Mesenchymal stem cell (in vitro differentiated cells and primary cell): ENCODE data around the gene GUCY2F.
A peak's percentile ranks its signal among the peaks of the same experiment; 100 is the strongest.

Experiments
- DNase-seq: peaks from one replicate; pipeline ENCODE4 v3.0.0-alpha.2; 2013
- H2AFZ ChIP-seq: one replicate; pipeline ENCODE4 v1.6.1; 2013; ENCODE audit warnings: low read depth, mild to moderate bottlenecking, control low read depth, inconsistent platforms, low read length, moderate library complexity
- H2AK5ac ChIP-seq: 2 replicates; pipeline ENCODE4 v1.6.1; 2013; ENCODE audit warnings: low read length, moderate library complexity, mild to moderate bottlenecking, inconsistent platforms; ENCODE audit not compliant: severe bottlenecking
- H2BK120ac ChIP-seq: one replicate; pipeline ENCODE4 v1.6.1; 2013; ENCODE audit warnings: low read depth, mild to moderate bottlenecking, inconsistent platforms, low read length, moderate library complexity
- H2BK12ac ChIP-seq, 2 experiments: one replicate each; pipeline ENCODE4 v1.6.1; 2013; ENCODE audit warnings: inconsistent platforms in 2 of 2, low read length in 2 of 2, mild to moderate bottlenecking in 2 of 2, moderate library complexity in 2 of 2, control low read depth in 1 of 2
- H2BK15ac ChIP-seq: one replicate; pipeline ENCODE4 v1.6.1; 2013; ENCODE audit warnings: mild to moderate bottlenecking, low read depth, inconsistent platforms; ENCODE audit not compliant: poor library complexity, severe bottlenecking
- H2BK5ac ChIP-seq: 2 replicates; pipeline ENCODE4 v1.6.1; 2013; ENCODE audit warnings: low read depth, mild to moderate bottlenecking, low read length, control low read depth, inconsistent platforms; ENCODE audit not compliant: poor library complexity, severe bottlenecking
- H3K14ac ChIP-seq, 2 experiments: one replicate each; pipeline ENCODE4 v1.6.1; 2013; ENCODE audit warnings: inconsistent platforms in 2 of 2, low read length in 2 of 2, control low read depth in 1 of 2, mild to moderate bottlenecking in 1 of 2, moderate library complexity in 1 of 2
- H3K18ac ChIP-seq, 2 experiments: one replicate each; pipeline ENCODE4 v1.6.1; 2013; ENCODE audit warnings: inconsistent platforms in 2 of 2, low read length in 2 of 2, control low read depth in 1 of 2, low read depth in 1 of 2, mild to moderate bottlenecking in 1 of 2
- H3K23ac ChIP-seq, 2 experiments: one replicate each; pipeline ENCODE4 v1.6.1; 2013; ENCODE audit warnings: inconsistent platforms in 2 of 2, low read length in 2 of 2, mild to moderate bottlenecking in 2 of 2, moderate library complexity in 2 of 2, control low read depth in 1 of 2
- H3K27ac ChIP-seq: 2 replicates; pipeline ENCODE4 v1.5.1; 2013; ENCODE audit warnings: mild to moderate bottlenecking, moderate library complexity, low read length, control low read depth, inconsistent platforms; ENCODE audit not compliant: poor library complexity, severe bottlenecking
- H3K27me3 ChIP-seq, 2 experiments: 2 replicates each; pipeline versions ENCODE4 v1.6.1 to v1.7.0; 2013; ENCODE audit warnings: low read length in 2 of 2, mild to moderate bottlenecking in 2 of 2, moderate library complexity in 2 of 2, control low read depth in 1 of 2, inconsistent platforms in 1 of 2; ENCODE audit not compliant: control insufficient read depth in 1 of 2, insufficient read depth in 1 of 2
- H3K36me3 ChIP-seq, 2 experiments: 2 replicates each; pipeline versions ENCODE4 v1.6.1 to v1.7.0; 2013; ENCODE audit warnings: low read length in 2 of 2, control low read depth in 1 of 2, inconsistent platforms in 1 of 2, low read depth in 1 of 2, mild to moderate bottlenecking in 1 of 2; ENCODE audit not compliant: insufficient read depth in 2 of 2, control insufficient read depth in 1 of 2
- H3K4ac ChIP-seq, 2 experiments: one replicate each; pipeline ENCODE4 v1.6.1; 2013; ENCODE audit warnings: inconsistent platforms in 2 of 2, low read length in 2 of 2, mild to moderate bottlenecking in 2 of 2, moderate library complexity in 2 of 2, control low read depth in 1 of 2, low read depth in 1 of 2
- H3K4me1 ChIP-seq: 2 replicates; pipeline ENCODE4 v1.6.1; 2013; ENCODE audit warnings: low read depth, low read length, control low read depth; ENCODE audit not compliant: control insufficient read depth, insufficient read depth
- H3K4me2 ChIP-seq: 2 replicates; pipeline ENCODE4 v1.6.1; 2013; ENCODE audit warnings: low read length, mild to moderate bottlenecking, inconsistent platforms; ENCODE audit not compliant: poor library complexity, severe bottlenecking
- H3K4me3 ChIP-seq, 2 experiments: 2 replicates each; pipeline versions ENCODE4 v1.5.1 to v1.7.0; 2013; ENCODE audit warnings: low read length in 2 of 2, mild to moderate bottlenecking in 2 of 2, control low read depth in 1 of 2, low read depth in 1 of 2; ENCODE audit not compliant: insufficient read depth in 1 of 2
- H3K79me1 ChIP-seq: replicated peaks from 2 replicates; pipeline ENCODE4 v1.6.1; 2013; ENCODE audit warnings: mild to moderate bottlenecking, control low read depth, low read length, inconsistent platforms; ENCODE audit not compliant: poor library complexity, severe bottlenecking
- H3K9ac ChIP-seq: 2 replicates; pipeline ENCODE4 v1.7.0; 2013; ENCODE audit warnings: mild to moderate bottlenecking, low read length, moderate library complexity
- H3K9me3 ChIP-seq: 2 replicates; pipeline ENCODE4 v1.7.0; 2013; ENCODE audit warnings: mild to moderate bottlenecking, low read length; ENCODE audit not compliant: control insufficient read depth
- H4K8ac ChIP-seq: one replicate; pipeline ENCODE4 v1.6.1; 2013; ENCODE audit warnings: inconsistent platforms, mild to moderate bottlenecking, low read length, moderate library complexity
- H4K91ac ChIP-seq: one replicate; pipeline ENCODE4 v1.6.1; 2013; ENCODE audit warnings: mild to moderate bottlenecking, low read length, inconsistent platforms
- WGBS: methylation state at CpG from one replicate; pipeline ENCODE4 v1.1.7; 2013; ENCODE audit warnings: mixed read lengths; 5-methylcytosine and 5-hydroxymethylcytosine counted together

GUCY2F gene

GRCh38 chrX:109357706-109358105 lies 124.2 kb downstream of the GUCY2F start:
- no peak overlapping the region for H4K91ac ChIP-seq
- no CpG with 5 or more reads among the region's 3 CpGs for WGBS

GRCh38 chrX:109356684-109357083 lies 125.2 kb downstream of the GUCY2F start:
- no peak for DNase-seq
- H3K14ac ChIP-seq, result no peak overlapping the region
- H2BK15ac ChIP-seq, result no peak overlapping the region
- H3K4me2 ChIP-seq, result no peak overlapping the region
- no peaks in the 10 kb centered on the region for H3K36me3 ChIP-seq
- H2AK5ac ChIP-seq, result no peak overlapping the region
- H3K9me3 ChIP-seq, result peaks cover 3% of the 10 kb centered on the region
- no CpG with 5 or more reads among the region's 3 CpGs for WGBS
- H3K4me1 ChIP-seq, result no peaks in the 10 kb centered on the region
- H4K8ac ChIP-seq, result no peak overlapping the region
- H3K18ac ChIP-seq, result no peak overlapping the region
- H3K23ac ChIP-seq, result no peak overlapping the region
- no peaks in the 10 kb centered on the region for H3K79me1 ChIP-seq
- H2BK12ac ChIP-seq, result no peak overlapping the region
- no peak overlapping the region for H3K9ac ChIP-seq
- H2BK5ac ChIP-seq, result no peak overlapping the region
- H2AFZ ChIP-seq, result no peak overlapping the region
- no peak overlapping the region for H3K27ac ChIP-seq
- no peak overlapping the region for H4K91ac ChIP-seq
- H3K4me3 ChIP-seq, result no peak overlapping the region
- H3K4ac ChIP-seq, result no peak overlapping the region
- H2BK120ac ChIP-seq, result no peak overlapping the region
- peaks cover 0 to 74% of the 10 kb centered on the region in 2 experiments for H3K27me3 ChIP-seq

More at GRCh38 chrX:109357706-109358105, 124.2 kb downstream of the GUCY2F start:
- Histone ChIP-seq H3K9me3 (peaks cover 3% of the 10 kb centered on the region), H2BK12ac (no peak overlapping the region), H3K27me3 (peaks cover 0 to 74% of the 10 kb centered on the region in 2 experiments), H2BK120ac (no peak overlapping the region), H3K4me1 (no peaks in the 10 kb centered on the region), H3K4ac (no peak overlapping the region), H2BK5ac (no peak overlapping the region), H3K14ac (no peak overlapping the region), H3K9ac (no peak overlapping the region), H2AFZ (no peak overlapping the region), H3K79me1 (no peaks in the 10 kb centered on the region), H3K4me2 (no peak overlapping the region), H3K4me3 (no peak overlapping the region), H3K36me3 (no peaks in the 10 kb centered on the region), H2AK5ac (no peak overlapping the region), H3K23ac (no peak overlapping the region), H2BK15ac (no peak overlapping the region), H3K27ac (no peak overlapping the region), H4K8ac (no peak overlapping the region), H3K18ac (no peak overlapping the region)
- no peak for DNase-seq

GRCh38 chrX:109352066-109352588 lies 129.8 kb downstream of the GUCY2F start:
- Histone ChIP-seq H4K91ac (no peak overlapping the region), H2AK5ac (no peak overlapping the region), H3K36me3 (no peaks in the 10 kb centered on the region), H3K4me2 (no peak overlapping the region), H3K4ac (no peak overlapping the region), H3K4me3 (no peak overlapping the region), H2BK120ac (no peak overlapping the region), H2BK5ac (no peak overlapping the region), H2BK12ac (no peak overlapping the region), H2AFZ (no peak overlapping the region), H3K9ac (no peak overlapping the region), H3K18ac (peak overlapping the region in 1 of 2 experiments; percentile 30), H3K23ac (no peak overlapping the region), H4K8ac (no peak overlapping the region), H3K14ac (no peak overlapping the region), H3K79me1 (no peaks in the 10 kb centered on the region), H2BK15ac (no peak overlapping the region), H3K4me1 (no peaks in the 10 kb centered on the region), H3K9me3 (no peaks in the 10 kb centered on the region), H3K27me3 (peaks cover 0 to 55% of the 10 kb centered on the region in 2 experiments), H3K27ac (no peak overlapping the region)
- 48% methylated on average over 4 of the region's 4 CpGs for WGBS
- peak; percentile 35 for DNase-seq

GRCh38 chrX:109351557-109351956 lies 130.3 kb downstream of the GUCY2F start:
- peak; percentile 15 for DNase-seq
- Histone ChIP-seq H2AK5ac (no peak overlapping the region), H2BK12ac (no peak overlapping the region), H3K18ac (peak overlapping the region in 1 of 2 experiments; percentile 52), H4K8ac (no peak overlapping the region), H2BK120ac (no peak overlapping the region), H3K4me3 (no peak overlapping the region), H2BK5ac (no peak overlapping the region), H3K79me1 (no peaks in the 10 kb centered on the region), H3K9ac (no peak overlapping the region), H2BK15ac (no peak overlapping the region), H3K23ac (no peak overlapping the region), H3K36me3 (no peaks in the 10 kb centered on the region), H3K4me2 (no peak overlapping the region), H3K4ac (no peak overlapping the region), H3K9me3 (no peaks in the 10 kb centered on the region), H3K14ac (no peak overlapping the region), H3K27me3 (peaks cover 0 to 52% of the 10 kb centered on the region in 2 experiments), H3K27ac (no peak overlapping the region), H2AFZ (no peak overlapping the region), H3K4me1 (no peaks in the 10 kb centered on the region), H4K91ac (no peak overlapping the region)
- WGBS, result 55% methylated on average over 2 of the region's 3 CpGs
